Right cardiac atrium (tissue), 5 donors: ENCODE measurements around the gene RUFY3. TPM values are rescaled to one million over a fixed set of nuclear protein-coding genes. Genes with fewer than 3 reads are reported as not detected.
"Not testable (repeated sequence)": the region's sequence is repeated elsewhere in the genome, so short reads cannot be mapped to it uniquely, and the experiment has no call there.

Experiments used
- ATAC-seq, 2 donors: fragments of 200-7000 bp; cut with Tn5 transposase; one replicate each; pipeline versions ENCODE4 v1.8.0 to v1.9.1; 2020; ENCODE audit warnings: moderate library complexity in 2 of 2, mild to moderate bottlenecking in 1 of 2
- DNase-seq, 3 donors: peaks; one replicate each; pipeline ENCODE4 v3.0.0-alpha.2; 2020
- H3K27ac ChIP-seq: one replicate; pipeline ENCODE4 v1.5.1; 2013; ENCODE audit warnings: mild to moderate bottlenecking, low read length, control low read depth, moderate library complexity
- H3K27me3 ChIP-seq: one replicate; pipeline ENCODE4 v1.6.1; 2013; ENCODE audit not compliant: control insufficient read depth, insufficient read depth
- H3K4me1 ChIP-seq: one replicate; pipeline ENCODE4 v1.6.1; 2013; ENCODE audit warnings: low read length; ENCODE audit not compliant: control insufficient read depth, insufficient read depth
- H3K4me3 ChIP-seq: one replicate; pipeline ENCODE4 v1.5.1; 2013; ENCODE audit warnings: low read length, control low read depth
- H3K9me3 ChIP-seq: one replicate; pipeline ENCODE4 v1.6.1; 2013; ENCODE audit warnings: low read length; ENCODE audit not compliant: control insufficient read depth
- WGBS: extraction: QIAGEN DNeasy Blood & Tissue Kit; methylation state at CpG from one replicate; pipeline ENCODE4 v1.1.7; 2013; 5-methylcytosine and 5-hydroxymethylcytosine counted together
- intact Hi-C, 4 donors: fragments of 100-400 bp; cut with DNase I; formaldehyde crosslinking; loops; one replicate each; pipeline versions ENCODE4 v1.11.0 to v1.14.0; 2022 to 2023
- polyA plus RNA-seq: library from polyadenylated mRNA; stranded (reverse); fragments of 200-250 nt; gene quantifications from one replicate; pipeline ENCODE4 v1.2.3, GENCODE V29; 2013
- total RNA-seq, 4 donors: library from RNA; stranded (reverse); fragmentation: NEBNext Ultra II Directional; extraction: Animal tissue kit (Norgen Biotek cat#: 25700); gene quantifications; one replicate each; pipeline ENCODE4 v1.2.1, GENCODE V29; 2021
- donor health status: healthy with polysubstance abuse.
- donor health status: DM: no; HTN: yes; CAD: no.
- donor health status: DM: no; HTN: no; CAD: no.
- donor health status: DM: no; HTN: yes; CAD: no; lungs with severe emphysema.
- donor health status: DM: yes; HTN: yes; CAD: no.

RUFY3 gene
- total and polyA plus RNA-seq, 5 donors = 14.1 to 30.1 (median 29.1) TPM

GRCh38 chr4:70718811-70719604 is 2.8 kb upstream of the RUFY3 start:
- ATAC-seq = no peak

GRCh38 chr4:70722199-70722791 is 531 bp downstream of the RUFY3 start:
- 50% methylated on average over 7 of the region's 7 CpGs for WGBS
- peak overlapping the region; percentile 50 for H3K27ac ChIP-seq

More at GRCh38 chr4:70718811-70719604, 2.8 kb upstream of the RUFY3 start:
- H3K4me3 ChIP-seq = no peak overlapping the region
- no peak for DNase-seq
- H3K4me1 ChIP-seq = peaks cover 2% of the 10 kb centered on the region
- H3K27me3 ChIP-seq = no peaks in the 10 kb centered on the region
- H3K9me3 ChIP-seq = no peaks in the 10 kb centered on the region
- 89% methylated on average over 13 of the region's 13 CpGs for WGBS
- no peak overlapping the region for H3K27ac ChIP-seq
- intact Hi-C loops = no loop called here

GRCh38 chr4:70724463-70724862 is 2.7 kb downstream of the RUFY3 start:
- no peak overlapping the region for H3K4me3 ChIP-seq
- intact Hi-C loops = no loop called here
- WGBS = over 99% methylated on average over 3 of the region's 3 CpGs
- no peaks in the 10 kb centered on the region for H3K27me3 ChIP-seq
- no peaks in the 10 kb centered on the region for H3K9me3 ChIP-seq
- DNase-seq (no peak), ATAC-seq (no peak)
- H3K4me1 ChIP-seq = peaks cover 6% of the 10 kb centered on the region
- no peak overlapping the region for H3K27ac ChIP-seq

More at GRCh38 chr4:70722199-70722791, 531 bp downstream of the RUFY3 start:
- Histone ChIP-seq H3K4me3 (peak overlapping the region; percentile 76), H3K9me3 (no peaks in the 10 kb centered on the region), H3K27me3 (no peaks in the 10 kb centered on the region), H3K4me1 (peaks cover 6% of the 10 kb centered on the region)
- no peak for DNase-seq
- intact Hi-C loops = no loop called here
- ATAC-seq = peak; percentile 57 to 68

GRCh38 chr4:70725633-70726032 is 3.9 kb downstream of the RUFY3 start:
- Histone ChIP-seq H3K9me3 (no peaks in the 10 kb centered on the region), H3K4me1 (peaks cover 7% of the 10 kb centered on the region), H3K27me3 (no peaks in the 10 kb centered on the region), H3K27ac (no peak overlapping the region), H3K4me3 (no peak overlapping the region)
- ATAC-seq (no peak), DNase-seq (no peak)
- intact Hi-C loops = no loop called here
- WGBS = 50% methylated on average over 1 of the region's 1 CpG

- ATAC-seq, DNase-seq, H3K27ac ChIP-seq, intact Hi-C loops, H3K27me3 ChIP-seq, H3K4me1 ChIP-seq, H3K4me3 ChIP-seq, H3K9me3 ChIP-seq: not testable (repeated sequence)
- WGBS = 97% methylated on average over 11 of the region's 11 CpGs
Observed at GRCh38 chr4:70726515-70726914, 4.8 kb downstream of the RUFY3 start.

- H3K4me3 ChIP-seq = no peak overlapping the region
- peaks cover 6% of the 10 kb centered on the region for H3K4me1 ChIP-seq
- ATAC-seq = no peak
- no peak overlapping the region for H3K27ac ChIP-seq
- WGBS = 89% methylated on average over 11 of the region's 11 CpGs
- no peaks in the 10 kb centered on the region for H3K27me3 ChIP-seq
- DNase-seq = no peak
- no peaks in the 10 kb centered on the region for H3K9me3 ChIP-seq
- intact Hi-C loops = no loop called here
Observed at GRCh38 chr4:70728091-70728490, 6.3 kb downstream of the RUFY3 start.

- DNase-seq, ATAC-seq, H3K9me3 ChIP-seq, H3K4me1 ChIP-seq, H3K4me3 ChIP-seq, H3K27me3 ChIP-seq, intact Hi-C loops, H3K27ac ChIP-seq: not testable (repeated sequence)
- WGBS = 97% methylated on average over 9 of the region's 9 CpGs
Observed at GRCh38 chr4:70732878-70733277, 11.1 kb downstream of the RUFY3 start.

GRCh38 chr4:70734168-70734954 is 12.6 kb downstream of the RUFY3 start:
- Histone ChIP-seq H3K27me3 (no peaks in the 10 kb centered on the region), H3K27ac (peak overlapping the region; percentile 78), H3K9me3 (no peaks in the 10 kb centered on the region), H3K4me1 (peaks cover 2% of the 10 kb centered on the region), H3K4me3 (peak overlapping the region; percentile 62)
- intact Hi-C loops = no loop called here
- WGBS = 2% methylated on average over 5 of the region's 5 CpGs
- ATAC-seq = peak; percentile 89 to 91
- DNase-seq = no peak

GRCh38 chr4:70734971-70735370 is 13.2 kb downstream of the RUFY3 start:
- H3K27me3 ChIP-seq = no peaks in the 10 kb centered on the region
- intact Hi-C loops = no loop called here
- peak overlapping the region; percentile 62 for H3K4me3 ChIP-seq
- H3K27ac ChIP-seq = peak overlapping the region; percentile 52
- 4% methylated on average over 3 of the region's 3 CpGs for WGBS
- DNase-seq = no peak
- no peaks in the 10 kb centered on the region for H3K9me3 ChIP-seq
- ATAC-seq = peak; percentile 50 to 61
- H3K4me1 ChIP-seq = peaks cover 2% of the 10 kb centered on the region

GRCh38 chr4:70735915-70736314 is 14.2 kb downstream of the RUFY3 start:
- H3K27ac ChIP-seq = not testable (repeated sequence)
- WGBS = 82% methylated on average over 2 of the region's 2 CpGs

GRCh38 chr4:70737006-70737405 is 15.2 kb downstream of the RUFY3 start:
- H3K4me1 ChIP-seq = no peaks in the 10 kb centered on the region
- ATAC-seq = no peak
- no peak overlapping the region for H3K27ac ChIP-seq
- H3K9me3 ChIP-seq = no peaks in the 10 kb centered on the region
- intact Hi-C loops = no loop called here
- DNase-seq = no peak
- H3K27me3 ChIP-seq = no peaks in the 10 kb centered on the region
- H3K4me3 ChIP-seq = no peak overlapping the region
- WGBS = 71% methylated on average over 1 of the region's 1 CpG

More at GRCh38 chr4:70735915-70736314, 14.2 kb downstream of the RUFY3 start:
- peak in 2 of 3 donors; percentile 69 to 71 for DNase-seq
- intact Hi-C loops, H3K9me3 ChIP-seq, H3K27me3 ChIP-seq, H3K4me1 ChIP-seq, H3K4me3 ChIP-seq: not testable (repeated sequence)
- peak; percentile 63 to 69 for ATAC-seq
